Activated naive CD8-positive, alpha-beta T cell treated with anti-CD3 and anti-CD28 coated beads for 36 hours (primary cell): ENCODE results near the gene KDM4B. TPM values are rescaled to one million over a fixed set of nuclear protein-coding genes. Genes with fewer than 3 reads are reported as not detected.

Experiments used
- DNase-seq: peaks from one replicate; pipeline ENCODE4 v3.0.0; 2021
- H3K27ac Mint-ChIP-seq: one replicate; pipeline ENCODE4 v1.8.0; 2022; ENCODE audit warnings: mild to moderate bottlenecking, moderate library complexity, mixed read lengths
- H3K27me3 Mint-ChIP-seq: one replicate; pipeline ENCODE4 v1.8.0; 2022; ENCODE audit warnings: mild to moderate bottlenecking, mixed read lengths
- H3K36me3 Mint-ChIP-seq: one replicate; pipeline ENCODE4 v1.8.0; 2021; ENCODE audit warnings: mild to moderate bottlenecking, mixed read lengths
- H3K4me1 Mint-ChIP-seq: one replicate; pipeline ENCODE4 v1.8.0; 2021; ENCODE audit warnings: mixed read lengths
- H3K4me3 Mint-ChIP-seq: one replicate; pipeline ENCODE4 v1.8.0; 2022; ENCODE audit warnings: mild to moderate bottlenecking, moderate library complexity, mixed read lengths
- H3K9me3 Mint-ChIP-seq: one replicate; pipeline ENCODE4 v1.8.0; 2022; ENCODE audit warnings: mixed read lengths
- total RNA-seq, 2 experiments: library from RNA; stranded (reverse); gene quantifications; one replicate each; pipeline ENCODE4 v1.2.3, GENCODE V29; 2021

The KDM4B gene
- total RNA-seq, 2 experiments from 2014 or later = 29.4 to 31.3 TPM

- Mint-ChIP-seq H3K9me3 (no peaks in the 10 kb centered on the region), H3K4me1 (peaks cover 10% of the 10 kb centered on the region), H3K27ac (no peak overlapping the region), H3K36me3 (peaks cover 15% of the 10 kb centered on the region), H3K4me3 (no peak overlapping the region), H3K27me3 (no peaks in the 10 kb centered on the region)
- DNase-seq = no peak
These were observed 178.4 kb downstream of the KDM4B start for GRCh38 chr19:5147074-5147977.

GRCh38 chr19:5147978-5148793 lies 179.3 kb downstream of the KDM4B start:
- H3K9me3 Mint-ChIP-seq = no peaks in the 10 kb centered on the region
- DNase-seq = no peak
- H3K27me3 Mint-ChIP-seq = no peaks in the 10 kb centered on the region
- no peak overlapping the region for H3K27ac Mint-ChIP-seq
- H3K36me3 Mint-ChIP-seq = peaks cover 13% of the 10 kb centered on the region
- H3K4me1 Mint-ChIP-seq = peaks cover 4% of the 10 kb centered on the region
- no peak overlapping the region for H3K4me3 Mint-ChIP-seq

- peaks cover 10% of the 10 kb centered on the region for H3K36me3 Mint-ChIP-seq
- DNase-seq = no peak
- no peak overlapping the region for H3K4me3 Mint-ChIP-seq
- H3K27me3 Mint-ChIP-seq = no peaks in the 10 kb centered on the region
- no peaks in the 10 kb centered on the region for H3K4me1 Mint-ChIP-seq
- H3K9me3 Mint-ChIP-seq = no peaks in the 10 kb centered on the region
- no peak overlapping the region for H3K27ac Mint-ChIP-seq
These were observed 179.9 kb downstream of the KDM4B start for GRCh38 chr19:5148794-5149190.

GRCh38 chr19:5149508-5149907 lies 180.6 kb downstream of the KDM4B start:
- no peak overlapping the region for H3K4me3 Mint-ChIP-seq
- peaks cover 10% of the 10 kb centered on the region for H3K36me3 Mint-ChIP-seq
- H3K4me1 Mint-ChIP-seq = peaks cover 1% of the 10 kb centered on the region
- no peaks in the 10 kb centered on the region for H3K27me3 Mint-ChIP-seq
- no peaks in the 10 kb centered on the region for H3K9me3 Mint-ChIP-seq
- DNase-seq = no peak
- H3K27ac Mint-ChIP-seq = peak overlapping the region; percentile 15

- H3K27ac Mint-ChIP-seq = no peak overlapping the region
- H3K27me3 Mint-ChIP-seq = no peaks in the 10 kb centered on the region
- no peaks in the 10 kb centered on the region for H3K9me3 Mint-ChIP-seq
- no peak overlapping the region for H3K4me3 Mint-ChIP-seq
- H3K36me3 Mint-ChIP-seq = peaks cover 10% of the 10 kb centered on the region
- DNase-seq = no peak
- peaks cover 1% of the 10 kb centered on the region for H3K4me1 Mint-ChIP-seq
These were observed 181.3 kb downstream of the KDM4B start for GRCh38 chr19:5149932-5150901.

GRCh38 chr19:5150902-5151741 lies 182.2 kb downstream of the KDM4B start:
- no peak for DNase-seq
- Mint-ChIP-seq H3K9me3 (no peaks in the 10 kb centered on the region), H3K27ac (no peak overlapping the region), H3K36me3 (peaks cover 7% of the 10 kb centered on the region), H3K4me1 (peaks cover 1% of the 10 kb centered on the region), H3K27me3 (no peaks in the 10 kb centered on the region), H3K4me3 (no peak overlapping the region)

- DNase-seq = no peak
- H3K36me3 Mint-ChIP-seq = peaks cover 3% of the 10 kb centered on the region
- no peak overlapping the region for H3K4me3 Mint-ChIP-seq
- peaks cover 1% of the 10 kb centered on the region for H3K4me1 Mint-ChIP-seq
- H3K9me3 Mint-ChIP-seq = no peaks in the 10 kb centered on the region
- H3K27ac Mint-ChIP-seq = no peak overlapping the region
- H3K27me3 Mint-ChIP-seq = no peaks in the 10 kb centered on the region
These were observed 183.3 kb downstream of the KDM4B start for GRCh38 chr19:5152013-5152763.

- Mint-ChIP-seq H3K27ac (no peak overlapping the region), H3K36me3 (peaks cover 4% of the 10 kb centered on the region), H3K4me1 (peaks cover 1% of the 10 kb centered on the region), H3K9me3 (peaks cover 3% of the 10 kb centered on the region), H3K4me3 (no peak overlapping the region), H3K27me3 (no peaks in the 10 kb centered on the region)
- no peak for DNase-seq
These were observed 184.0 kb downstream of the KDM4B start for GRCh38 chr19:5152767-5153532.

- H3K4me3 Mint-ChIP-seq = no peak overlapping the region
- H3K9me3 Mint-ChIP-seq = peaks cover 6% of the 10 kb centered on the region
- H3K27ac Mint-ChIP-seq = no peak overlapping the region
- peaks cover 6% of the 10 kb centered on the region for H3K36me3 Mint-ChIP-seq
- DNase-seq = no peak
- no peaks in the 10 kb centered on the region for H3K27me3 Mint-ChIP-seq
- peaks cover 1% of the 10 kb centered on the region for H3K4me1 Mint-ChIP-seq
These were observed 184.8 kb downstream of the KDM4B start for GRCh38 chr19:5153601-5154128.

- H3K4me3 Mint-ChIP-seq = no peak overlapping the region
- peaks cover 9% of the 10 kb centered on the region for H3K9me3 Mint-ChIP-seq
- H3K4me1 Mint-ChIP-seq = peaks cover 1% of the 10 kb centered on the region
- H3K27me3 Mint-ChIP-seq = no peaks in the 10 kb centered on the region
- H3K36me3 Mint-ChIP-seq = peaks cover 7% of the 10 kb centered on the region
- DNase-seq = peak; percentile 47
- peak overlapping the region; percentile 20 for H3K27ac Mint-ChIP-seq
These were observed 185.4 kb downstream of the KDM4B start for GRCh38 chr19:5154129-5154798.

- Mint-ChIP-seq H3K27me3 (no peaks in the 10 kb centered on the region), H3K4me1 (peaks cover 1% of the 10 kb centered on the region), H3K36me3 (peaks cover 7% of the 10 kb centered on the region), H3K4me3 (no peak overlapping the region), H3K27ac (no peak overlapping the region), H3K9me3 (peaks cover 9% of the 10 kb centered on the region)
- DNase-seq = no peak
These were observed 186.0 kb downstream of the KDM4B start for GRCh38 chr19:5154799-5155426.
